GM21515 (cell line): ENCODE data around the gene PROM1.

Experiments
- ATAC-seq: cut with Tn5 transposase; IDR thresholded peaks from one replicate; pipeline ENCODE4 v1.9.1; 2021; ENCODE audit not compliant: unreplicated experiment

PROM1 gene

DNA sequence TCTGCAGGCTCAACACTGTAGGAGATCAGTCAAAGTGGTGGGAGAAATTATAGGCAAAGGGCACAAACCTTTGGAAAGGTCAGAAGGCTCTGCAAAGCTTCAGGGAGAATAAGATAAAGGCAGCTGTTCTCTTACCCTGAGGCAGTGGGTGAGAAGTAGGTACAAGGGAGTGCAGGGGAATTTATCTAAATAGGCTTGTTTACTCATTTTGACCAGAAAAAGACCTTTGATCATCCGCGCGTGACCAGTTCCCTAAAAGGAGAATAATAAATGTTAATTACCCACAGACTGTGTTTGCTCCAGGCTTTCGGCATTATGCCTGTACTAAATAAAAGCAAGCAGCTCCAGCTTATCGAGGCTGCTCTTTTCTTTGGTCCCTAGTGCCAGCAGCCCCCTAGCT is 130.2 kb downstream of the PROM1 start:
- ATAC-seq = no peak

DNA sequence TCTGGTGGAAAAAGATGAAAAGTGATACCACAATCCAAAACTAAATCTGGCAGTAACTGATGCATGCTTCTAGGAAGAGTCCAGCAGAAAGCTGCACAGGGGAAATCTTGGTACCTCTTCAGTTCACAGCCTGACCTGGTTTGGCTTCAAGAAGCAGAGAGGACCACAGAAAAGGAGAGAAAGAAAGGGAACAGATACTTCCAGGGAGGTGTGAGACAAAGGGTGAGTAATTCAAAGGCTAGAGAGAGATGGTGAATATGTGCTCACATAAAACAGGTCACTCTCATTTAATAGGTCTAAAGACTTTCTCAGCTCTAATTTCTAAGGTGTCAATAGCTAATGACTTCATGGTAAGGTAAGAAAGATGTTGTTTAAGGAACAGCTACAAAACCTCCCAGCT is 132.0 kb downstream of the PROM1 start:
- ATAC-seq = no peak

DNA sequence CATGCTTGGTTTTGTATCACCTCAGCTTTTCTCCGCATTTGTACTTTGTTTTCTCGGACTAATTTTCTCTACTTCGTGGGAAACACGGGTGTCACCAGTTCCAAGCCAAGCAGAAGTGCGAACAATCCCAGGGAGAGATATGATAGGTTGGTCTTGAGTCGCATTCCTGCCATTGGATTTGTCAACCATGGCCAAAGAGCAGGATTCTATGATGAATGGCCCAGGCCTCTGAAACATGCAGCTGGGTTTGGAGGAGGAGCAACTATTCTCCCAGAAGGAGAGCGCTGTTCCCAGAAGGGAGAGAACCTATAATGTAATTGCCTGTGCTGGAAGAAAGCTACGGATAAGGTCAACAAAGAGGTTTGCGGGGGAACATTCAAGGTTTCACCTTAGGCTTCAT is 135.0 kb downstream of the PROM1 start:
- no peak for ATAC-seq

GRCh38 chr4:15947684-15948083 is 136.1 kb downstream of the PROM1 start:
- no peak for ATAC-seq

DNA sequence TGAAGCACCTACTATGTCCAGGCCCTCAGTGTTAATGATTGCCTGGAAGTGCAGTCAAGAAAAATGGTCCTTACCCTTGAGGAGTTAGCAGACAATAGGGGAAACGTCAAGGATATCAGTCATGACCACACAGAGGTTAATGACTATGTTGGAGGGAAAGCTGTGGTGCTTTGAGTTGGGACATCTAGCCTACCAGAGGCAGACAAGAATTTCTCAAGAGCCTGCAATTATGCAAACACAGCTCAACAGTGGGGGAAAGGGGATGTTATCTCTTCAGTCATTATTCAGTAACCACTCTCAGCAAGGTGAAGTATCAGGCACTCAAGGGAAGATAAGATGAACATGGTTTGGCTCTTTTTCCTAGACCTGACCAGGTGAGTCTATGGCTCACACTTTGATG is 138.3 kb downstream of the PROM1 start:
- no peak for ATAC-seq

DNA sequence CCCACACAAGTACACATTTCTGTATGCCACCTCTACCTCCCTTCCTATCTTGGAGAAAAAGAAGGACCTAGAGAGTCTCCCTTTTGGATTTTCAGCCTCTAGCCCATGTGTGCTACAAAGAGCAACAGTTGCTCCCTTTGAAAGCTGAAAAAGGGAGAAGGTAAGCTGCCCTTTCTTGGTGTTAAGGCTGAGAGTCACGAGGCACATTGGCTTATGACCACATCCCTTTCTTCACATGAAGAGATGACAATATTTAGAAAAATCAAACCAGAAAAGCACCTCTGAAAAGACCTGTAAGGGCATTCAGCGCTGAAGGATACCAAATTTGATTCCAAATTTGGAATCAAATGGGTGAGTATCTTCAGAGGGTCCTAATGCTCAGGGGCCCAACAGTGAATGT is 138.9 kb downstream of the PROM1 start:
- ATAC-seq = no peak

DNA sequence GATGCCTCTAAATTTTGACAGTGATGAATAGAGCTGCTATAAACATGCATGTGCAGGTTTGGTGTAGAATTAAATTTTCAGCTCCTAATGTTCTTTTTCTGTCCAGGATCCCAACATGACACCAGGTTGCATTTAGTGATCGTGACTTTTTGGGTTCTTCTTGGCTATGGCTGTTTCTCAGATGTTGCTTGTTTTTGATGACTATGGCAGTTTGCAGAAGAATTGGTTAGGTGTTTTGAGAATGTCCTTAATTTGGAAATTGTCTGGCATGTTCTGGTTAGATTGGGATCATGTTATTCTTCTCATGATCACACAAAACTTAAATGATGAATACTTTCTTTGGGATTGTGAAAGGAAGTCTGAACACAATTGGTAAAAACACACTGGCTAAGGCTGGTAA is 141.5 kb downstream of the PROM1 start:
- no peak for ATAC-seq

- no peak for ATAC-seq
These were observed 145.2 kb downstream of the PROM1 start, which contains the start of gene FGFBP1 for GRCh38 chr4:15938640-15939039. FGFBP1 (minus strand) TSS chr4:15938740; CDS start chr4:15936632, 2,108 bp downstream.

GRCh38 chr4:15938182-15938581 is 145.6 kb downstream of the PROM1 start:
- no peak for ATAC-seq

DNA sequence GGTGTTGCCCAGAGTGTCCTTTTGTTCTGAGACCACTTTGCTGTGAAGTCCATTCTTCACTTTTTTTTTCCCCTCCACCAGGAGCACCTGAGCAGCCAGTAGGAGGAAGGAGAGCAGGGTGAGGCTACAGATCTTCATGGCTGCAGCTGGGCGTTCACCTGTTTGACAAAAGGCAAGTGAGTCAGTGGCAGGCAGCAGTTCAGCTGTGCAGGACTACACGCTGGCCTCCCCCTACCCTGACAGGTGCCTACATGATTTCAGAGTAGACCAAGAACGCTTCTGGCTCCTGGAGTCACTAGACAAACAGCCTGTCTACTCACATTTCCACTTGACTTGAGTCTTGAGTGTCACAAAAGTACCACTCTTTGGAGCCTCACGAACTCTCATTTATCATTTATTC is 147.3 kb downstream of the PROM1 start:
- ATAC-seq = no peak

GRCh38 chr4:15935504-15936402 is 148.1 kb downstream of the PROM1 start:
- no peak for ATAC-seq

DNA sequence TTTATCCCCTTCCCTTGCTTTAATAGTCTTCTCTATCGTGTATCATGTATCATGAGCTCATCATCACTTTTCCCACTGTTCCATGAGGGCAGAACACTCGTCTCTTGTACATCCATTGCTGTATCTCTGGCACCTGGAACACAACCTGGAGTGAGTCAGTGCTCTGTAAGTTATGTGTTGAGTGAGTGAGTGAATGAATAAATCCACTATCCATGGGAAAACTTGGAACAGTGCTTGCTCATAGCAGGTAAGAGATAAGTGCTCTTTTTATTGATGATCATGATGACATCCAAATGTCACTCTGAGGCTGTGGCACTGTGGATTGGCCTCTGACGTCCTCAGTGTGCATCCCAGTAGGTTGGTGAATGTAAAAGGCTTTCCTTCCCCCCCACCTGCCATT is 149.6 kb downstream of the PROM1 start:
- ATAC-seq = no peak

DNA sequence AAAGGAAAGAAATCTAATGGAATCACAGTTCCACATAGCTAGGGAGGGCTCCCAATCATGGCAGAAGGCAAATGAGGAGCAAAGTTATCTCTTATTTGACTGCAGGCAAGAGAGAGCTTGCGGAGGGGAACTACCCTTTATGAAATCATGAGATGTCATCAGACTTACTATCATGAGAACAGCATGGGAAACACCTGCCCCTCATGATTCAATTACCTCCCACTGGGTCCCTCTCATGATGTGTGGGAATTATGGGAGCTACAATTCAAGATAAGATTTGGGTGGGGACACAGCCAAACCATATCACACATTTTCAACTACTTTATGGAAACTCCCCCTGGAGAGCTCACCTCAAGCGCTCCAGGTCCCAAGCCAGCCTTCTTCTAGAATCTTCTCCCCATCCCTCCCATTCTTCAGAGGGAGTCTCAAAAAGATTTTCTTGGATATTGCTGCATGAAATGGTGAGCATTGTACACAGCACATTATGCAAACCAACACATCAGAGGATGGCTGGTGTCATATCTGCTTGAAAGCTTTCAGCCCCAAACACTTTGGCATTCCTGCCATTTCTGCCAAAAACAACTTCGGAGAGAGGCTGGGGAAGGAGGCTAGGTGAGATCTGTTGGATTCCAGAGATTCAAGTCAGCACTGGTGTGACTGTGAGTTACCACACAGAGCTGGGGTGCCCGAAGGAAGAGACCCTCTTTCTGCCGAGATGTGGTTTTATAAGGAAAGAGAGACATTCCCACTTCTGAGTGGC is 152.2 kb downstream of the PROM1 start:
- no peak for ATAC-seq

GRCh38 chr4:15930314-15930713 is 153.5 kb downstream of the PROM1 start:
- no peak for ATAC-seq

GRCh38 chr4:15929540-15929939 is 154.3 kb downstream of the PROM1 start:
- no peak for ATAC-seq

- ATAC-seq = no peak
These were observed 154.9 kb downstream of the PROM1 start for GRCh38 chr4:15928883-15929282.

DNA sequence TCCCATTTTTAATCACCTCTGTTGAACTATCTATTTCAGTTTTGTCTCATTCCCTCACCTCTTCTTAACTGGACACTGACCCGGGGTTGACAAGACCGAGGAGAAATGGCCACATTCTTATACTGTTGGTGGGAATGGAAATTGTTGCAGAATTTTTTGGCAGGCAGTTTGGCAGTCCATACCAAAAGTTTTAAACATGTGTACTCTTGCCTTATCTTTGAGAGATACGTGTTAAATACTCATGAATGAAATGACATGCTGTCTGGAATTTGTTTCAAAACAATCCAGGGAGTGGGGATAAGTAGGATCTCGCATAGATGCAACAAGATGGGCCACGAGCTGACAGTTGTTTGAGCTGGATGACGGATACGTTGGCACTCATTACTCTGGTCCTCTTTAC is 157.3 kb downstream of the PROM1 start:
- no peak for ATAC-seq

DNA sequence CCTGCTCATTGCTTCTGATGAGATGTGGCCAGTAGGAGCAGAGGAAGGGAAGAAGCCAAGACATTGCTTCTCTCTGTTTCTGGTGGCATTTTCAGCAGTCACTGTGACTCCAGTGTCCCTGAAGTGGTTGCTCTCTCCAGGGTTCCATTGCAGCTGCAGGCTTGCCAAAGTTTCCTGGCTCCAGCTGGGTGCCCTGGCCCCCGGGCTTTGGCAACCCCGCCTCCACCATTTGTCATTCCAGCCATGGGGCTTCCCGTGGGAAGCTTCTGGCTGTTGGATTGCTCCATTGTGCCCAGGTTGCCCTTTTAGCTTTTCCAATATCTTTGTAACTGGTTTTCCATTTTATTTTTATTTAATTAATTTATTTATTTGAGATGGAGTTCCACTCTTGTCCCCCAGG is 158.0 kb downstream of the PROM1 start:
- ATAC-seq = no peak

GRCh38 chr4:15921592-15921932 is 162.3 kb downstream of the PROM1 start:
- no peak for ATAC-seq

GRCh38 chr4:15920723-15921591 is 162.9 kb downstream of the PROM1 start:
- ATAC-seq = no peak

DNA sequence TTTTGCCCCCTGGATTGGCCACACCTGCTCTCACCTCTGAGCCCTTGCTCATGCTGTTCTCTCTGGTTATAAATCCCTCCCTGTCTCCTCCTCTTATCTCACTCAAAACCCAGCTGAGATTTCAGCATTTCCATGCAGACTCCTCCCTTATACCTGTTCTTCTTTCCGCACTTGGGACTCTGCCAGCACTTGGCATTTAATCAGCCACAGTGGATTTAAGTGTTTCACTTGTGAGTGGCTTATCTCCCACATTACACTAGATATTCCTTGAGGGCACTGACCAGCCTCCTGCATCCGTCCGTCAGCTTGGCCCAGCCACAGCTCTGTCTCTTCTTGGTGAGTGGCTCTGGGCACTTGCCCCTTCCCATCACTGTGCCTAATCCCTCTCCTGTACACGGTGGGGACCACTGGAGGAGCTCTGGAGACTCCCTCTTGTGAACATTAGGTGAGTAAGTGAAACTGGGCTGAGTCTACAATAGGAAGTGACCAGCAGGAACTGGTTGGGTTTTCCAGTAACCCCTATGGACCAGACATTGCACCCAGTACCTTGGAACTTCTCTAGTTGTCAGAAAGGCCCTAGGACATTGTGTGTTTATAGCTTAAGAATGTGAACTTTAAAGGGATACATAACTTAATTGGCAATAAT is 165.2 kb downstream of the PROM1 start:
- ATAC-seq = no peak
